ENCODE measurements around the gene KRTAP4-16.

GRCh38 chr17:41121742-41122141, 19.7 kb upstream of the KRTAP4-16 start:
- no peak for TF ChIP-seq POLR2A (IDR thresholded peaks at IDR 0.05)
- no peak for TF ChIP-seq CTCF (IDR thresholded peaks at IDR 0.05)

All from uterus (tissue), 2 donors.